Endometrium (tissue), 2 donors: ENCODE results near the gene PTPRE.

Experiments
- FAIRE-seq: peaks from 2 replicates; lab custom pipeline; 2012; peaks lifted over from hg19 to GRCh38; lab: Jason Lieb, UNC
- donor health status: control.
- donor health status: control.

PTPRE gene

DNA sequence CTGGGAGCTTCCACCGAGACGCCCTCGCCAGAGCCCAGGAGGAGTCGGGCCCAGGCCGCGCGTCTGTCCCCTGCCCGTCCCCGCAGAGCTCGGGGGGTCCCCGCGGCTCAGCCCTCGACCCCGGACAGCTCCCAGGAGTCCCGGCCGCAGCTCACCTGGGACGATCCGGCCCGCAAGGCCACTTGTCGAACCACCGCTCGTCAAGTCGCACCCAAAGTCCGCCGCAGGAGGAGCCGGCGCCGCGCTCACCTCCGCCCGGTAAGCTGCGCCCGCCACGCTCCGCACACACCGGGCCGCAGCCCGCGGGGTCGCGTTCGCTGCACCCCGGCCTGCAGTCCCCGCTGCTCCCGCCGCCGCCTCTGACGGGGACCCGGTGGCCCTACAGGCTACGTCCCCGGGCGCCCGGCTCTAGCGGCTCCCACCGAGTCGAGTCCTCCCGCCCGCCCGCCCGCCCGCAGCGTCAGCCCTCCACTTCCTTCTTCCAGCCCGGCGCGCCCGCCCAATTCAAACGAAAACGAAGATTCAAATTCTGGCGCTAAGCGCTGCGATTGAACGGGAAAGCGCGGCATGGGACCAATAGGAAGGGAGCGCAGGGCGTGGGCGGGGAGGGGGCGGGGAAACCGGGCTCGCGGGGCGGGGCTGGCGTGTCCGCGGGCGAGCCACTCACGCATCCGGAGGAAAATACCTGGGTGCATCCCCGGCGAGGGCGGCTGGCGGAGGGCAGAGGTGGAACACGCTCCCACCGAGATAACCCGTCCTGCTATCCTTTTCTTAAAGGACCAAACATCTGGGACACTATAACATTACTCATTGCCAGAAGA, 219.3 kb downstream of the PTPRE start, which contains the start of gene MKI67:
MKI67 (minus strand) TSS at position 480 of the 821 bp plus-strand sequence. CDS start 756 bp downstream, outside the sequence.
- FAIRE-seq = no peak

DNA sequence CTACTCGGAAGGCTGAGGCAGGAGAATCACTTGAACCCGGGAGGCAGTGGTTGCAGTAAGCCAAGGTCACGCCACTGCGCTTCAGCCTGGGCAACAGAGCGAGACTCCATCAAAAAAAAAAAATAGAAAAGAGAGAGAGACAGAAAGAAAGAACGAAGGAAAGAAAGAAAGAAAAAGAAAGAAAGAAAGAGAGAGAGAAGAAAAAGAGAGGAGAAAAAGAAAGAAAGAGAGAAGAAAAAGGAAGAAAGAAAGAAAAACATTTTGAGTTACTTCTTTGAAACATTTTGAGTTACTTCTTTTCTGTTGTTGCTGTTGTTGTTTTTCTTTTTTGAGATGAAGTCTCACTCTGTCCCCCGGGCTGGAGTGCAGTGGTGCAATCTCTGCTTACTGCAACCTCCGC, 221.7 kb downstream of the PTPRE start:
- no peak for FAIRE-seq

DNA sequence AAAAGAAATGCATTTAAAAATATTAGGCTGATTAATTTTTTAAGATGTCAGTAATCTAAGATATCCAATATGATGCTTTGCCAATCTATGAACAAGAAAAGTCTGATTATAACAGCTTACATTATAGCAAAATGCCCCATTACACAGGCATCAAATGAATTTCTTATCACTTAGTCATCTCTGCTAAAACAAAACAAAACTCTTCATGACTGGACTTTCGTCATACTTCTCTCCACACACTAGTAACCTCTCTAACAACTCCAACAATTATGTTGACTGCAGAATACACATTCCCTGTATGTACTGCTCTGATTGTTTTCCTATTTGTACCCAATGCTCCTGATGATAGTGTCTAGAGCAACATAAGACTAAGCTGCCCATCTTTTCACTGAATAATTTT, 223.1 kb downstream of the PTPRE start:
- peak; percentile 29 for FAIRE-seq
